Measurements from ENCODE around the gene TMEM26. TPM values are rescaled to one million over a fixed set of nuclear protein-coding genes. Genes with fewer than 3 reads are reported as not detected.

Gene TMEM26
- total and polyA plus RNA-seq, 9 of the 15 experiments (the other 6 are each of a cell fraction or from before 2014, with no cell fraction given), result not detected

- H3K4me2 ChIP-seq (ENCODE audit: insufficient read depth, low read length), result no peak overlapping the region
- no peak overlapping the region for H3K27ac ChIP-seq (ENCODE audit: extremely low read depth, low read depth, low read length)
- no peaks in the 10 kb centered on the region for H3K9me3 ChIP-seq (replicated peaks; ENCODE audit: control insufficient read depth, insufficient read depth, low read depth, low read length)
- FAIRE-seq, result no peak
- TF ChIP-seq ARNT (IDR thresholded peaks at IDR 0.05), result no peak
- no peak for TF ChIP-seq ID3 (CRISPR knock-in tag; IDR thresholded peaks at IDR 0.05)
- TF ChIP-seq ID3 (tag; IDR thresholded peaks at IDR 0.05), result no peak
- no peak for TF ChIP-seq SNRNP70 (optimal IDR thresholded peaks at IDR 0.05; ENCODE audit: low read depth, low read length)
- TF ChIP-seq NFE2L1 (tag; IDR thresholded peaks at IDR 0.05; ENCODE audit: borderline replicate concordance, low read depth), result no peak
- no peak for TF ChIP-seq ZFX (CRISPR knock-in tag; IDR thresholded peaks at IDR 0.05)
- no peak for TF ChIP-seq RAD51 (IDR thresholded peaks at IDR 0.05; ENCODE audit: borderline replicate concordance, low read depth)
- TF ChIP-seq ZNF316 (IDR thresholded peaks at IDR 0.05), result peak; percentile 62
- TF ChIP-seq ILF3 (IDR thresholded peaks at IDR 0.05; ENCODE audit: borderline replicate concordance), result no peak
- no peaks in the 10 kb centered on the region for H3K27me3 ChIP-seq (ENCODE audit: control insufficient read depth in 2 of 2, insufficient read depth in 2 of 2, low read length in 2 of 2)
- H3K9ac ChIP-seq (ENCODE audit: insufficient read depth in 1 of 2, low read depth in 2 of 2, low read length in 2 of 2), result no peak overlapping the region
- H2AFZ ChIP-seq (ENCODE audit: low read depth, low read length), result no peak overlapping the region
- no peaks in the 10 kb centered on the region for H3K9me1 ChIP-seq (ENCODE audit: control insufficient read depth, insufficient read depth, low read length)
- DNase-seq (ENCODE audit: extremely low read depth in 1 of 4, low spot score in 3 of 4), result no peak
- no peak overlapping the region for H3K4me3 ChIP-seq
- in situ Hi-C loops (cut with MboI) (no loop called here), intact Hi-C loops (cut with micrococcal nuclease) (no loop called here)
- no peaks in the 10 kb centered on the region for H3K4me1 ChIP-seq (replicated peaks in 1 of 2; ENCODE audit: control insufficient read depth in 2 of 2, insufficient read depth in 2 of 2, low read length in 2 of 2)
- no peaks in the 10 kb centered on the region for H3K36me3 ChIP-seq (ENCODE audit: control insufficient read depth, insufficient read depth, low read length)
- H4K20me1 ChIP-seq (replicated peaks; ENCODE audit: control insufficient read depth, insufficient read depth, low read length), result no peaks in the 10 kb centered on the region
- no TSS peak for BruUV-seq (replicated peaks)
- no peak for ATAC-seq
- WGBS (ENCODE audit: insufficient coverage, low coverage, missing lambda C conversion rate), result 0% methylated on average over 1 of the region's 1 CpG
- ChIA-PET CTCF (ENCODE audit: low intra/inter-chr PET ratio) (no interaction called here), POLR2A (no interaction called here)
- H3K79me2 ChIP-seq (ENCODE audit: control insufficient read depth, insufficient read depth, low read length), result no peaks in the 10 kb centered on the region
Measured at GRCh38 chr10:61423178-61423577, 30.0 kb downstream of the TMEM26 start.
